Neural cell (in vitro differentiated cells): Measurements from ENCODE around the gene KIRREL3. TPM values are rescaled to one million over a fixed set of nuclear protein-coding genes. Genes with fewer than 3 reads are reported as not detected.
A peak's percentile ranks its signal among the peaks of the same experiment; 100 is the strongest.

Source experiments
- H2AFZ ChIP-seq: fragments of 200-600, 300-800 bp; sonication (generic), shearing (Covaris generic); 2 replicates; pipeline ENCODE4 v1.6.0; 2014; ENCODE audit warnings: low read depth, mild to moderate bottlenecking, antibody characterized with exemption, low read length, moderate library complexity
- H3F3A ChIP-seq: fragments of 200-600 bp; shearing (Covaris generic); 2 replicates; pipeline ENCODE4 v1.6.1; 2016; ENCODE audit warnings: mild to moderate bottlenecking, moderate library complexity, mixed read lengths, antibody characterized with exemption, low read length; ENCODE audit not compliant: insufficient read depth, poor library complexity, severe bottlenecking
- H3K27ac ChIP-seq: fragments of 200-600, 300-800 bp; sonication (generic), shearing (Covaris generic); 2 replicates; pipeline ENCODE4 v1.5.1; 2014; ENCODE audit warnings: mild to moderate bottlenecking, low read length, moderate library complexity
- H3K27me3 ChIP-seq: fragments of 300-800, 200-600 bp; sonication (generic), shearing (Covaris generic); 2 replicates; pipeline ENCODE4 v1.6.0; 2014; ENCODE audit warnings: mild to moderate bottlenecking, low read depth, low read length, moderate library complexity; ENCODE audit not compliant: insufficient read depth
- H3K36me3 ChIP-seq: fragments of 300-800, 200-600 bp; sonication (generic), shearing (Covaris generic); 2 replicates; pipeline ENCODE4 v1.5.1; 2014; ENCODE audit warnings: mild to moderate bottlenecking, antibody characterized with exemption, low read length, moderate library complexity; ENCODE audit not compliant: insufficient read depth
- H3K4me2 ChIP-seq: fragments of 300-800, 200-600 bp; sonication (generic), shearing (Covaris generic); 2 replicates; pipeline ENCODE4 v1.6.0; 2014; ENCODE audit warnings: mild to moderate bottlenecking, low read length
- H3K4me3 ChIP-seq: fragments of 300-800, 200-600 bp; sonication (generic), shearing (Covaris generic); 2 replicates; pipeline ENCODE4 v1.5.1; 2014; ENCODE audit warnings: mild to moderate bottlenecking, low read length, moderate library complexity
- H3K79me2 ChIP-seq: fragments of 200-600 bp; shearing (Covaris generic); replicated peaks from 2 replicates; pipeline ENCODE4 v1.6.0; 2014; ENCODE audit warnings: mild to moderate bottlenecking, low read length, moderate library complexity; ENCODE audit not compliant: insufficient read depth
- H3K9ac ChIP-seq: fragments of 300-800, 200-600 bp; sonication (generic), shearing (Covaris generic); 2 replicates; pipeline ENCODE4 v1.6.1; 2016; ENCODE audit warnings: mild to moderate bottlenecking, low read length, mixed read lengths
- H3K9me2 ChIP-seq: fragments of 200-600 bp; shearing (Covaris generic); 2 replicates; pipeline ENCODE4 v1.6.1; 2016; ENCODE audit warnings: mild to moderate bottlenecking, low read length, mixed read lengths; ENCODE audit not compliant: insufficient read depth
- H3K9me3 ChIP-seq: fragments of 200-600, 300-800 bp; sonication (generic), shearing (Covaris generic); 2 replicates; pipeline ENCODE4 v1.6.1; 2016; ENCODE audit warnings: mild to moderate bottlenecking, mixed run types, low read length, moderate library complexity, mixed read lengths
- H4K20me1 ChIP-seq: fragments of 200-600 bp; shearing (Covaris generic); 2 replicates; pipeline ENCODE4 v1.6.1; 2016; ENCODE audit warnings: mild to moderate bottlenecking, mixed run types; ENCODE audit not compliant: insufficient read depth
- CTCF ChIP-seq: fragments of 450-650 bp; IDR thresholded peaks from 2 replicates; pipeline ENCODE4 v1.5.1; 2014; ENCODE audit warnings: antibody characterized with exemption, mild to moderate bottlenecking, moderate library complexity; ENCODE audit not compliant: poor library complexity, severe bottlenecking
- EZH2 ChIP-seq: fragments of 200-600, 300-800 bp; shearing (Covaris generic), sonication (generic); IDR thresholded peaks from 2 replicates; pipeline ENCODE4 v1.6.1; 2014; ENCODE audit warnings: antibody characterized with exemption, low read length, borderline replicate concordance, mild to moderate bottlenecking; ENCODE audit not compliant: insufficient read depth, poor library complexity, severe bottlenecking
- MXI1 ChIP-seq: fragments of 450-650 bp; conservative IDR thresholded peaks from 2 replicates; pipeline ENCODE4 v1.6.1; 2014; ENCODE audit warnings: antibody characterized with exemption, mild to moderate bottlenecking; ENCODE audit not compliant: poor library complexity, severe bottlenecking
- POLR2AphosphoS5 ChIP-seq: IDR thresholded peaks from 2 replicates; pipeline ENCODE4 v1.6.1; 2012
- RAD21 ChIP-seq: fragments of 450-650 bp; conservative IDR thresholded peaks from 2 replicates; pipeline ENCODE4 v1.6.1; 2014; ENCODE audit warnings: antibody characterized with exemption, mild to moderate bottlenecking, moderate library complexity
- SMC3 ChIP-seq: fragments of 450-650 bp; conservative IDR thresholded peaks from 2 replicates; pipeline ENCODE4 v1.6.1; 2014; ENCODE audit warnings: antibody characterized with exemption, mild to moderate bottlenecking, moderate library complexity; ENCODE audit not compliant: poor library complexity
- TAF1 ChIP-seq: IDR thresholded peaks from 2 replicates; pipeline ENCODE4 v1.6.1; 2012; ENCODE audit warnings: low read depth
- polyA plus RNA-seq: library from polyadenylated mRNA; depleted of rRNA; stranded (reverse); fragments of >200 nt; gene quantifications from 2 replicates; pipeline ENCODE4 v1.2.3, GENCODE V29; 2014
- TF ChIP-seq, protein P1 (sequence below): IDR thresholded peaks from 2 replicates; pipeline ENCODE4 v1.6.1; 2012; ENCODE audit warnings: borderline replicate concordance

Gene KIRREL3
- polyA plus RNA-seq, 1 donor from 2014 or later: 23.8 TPM

DNA sequence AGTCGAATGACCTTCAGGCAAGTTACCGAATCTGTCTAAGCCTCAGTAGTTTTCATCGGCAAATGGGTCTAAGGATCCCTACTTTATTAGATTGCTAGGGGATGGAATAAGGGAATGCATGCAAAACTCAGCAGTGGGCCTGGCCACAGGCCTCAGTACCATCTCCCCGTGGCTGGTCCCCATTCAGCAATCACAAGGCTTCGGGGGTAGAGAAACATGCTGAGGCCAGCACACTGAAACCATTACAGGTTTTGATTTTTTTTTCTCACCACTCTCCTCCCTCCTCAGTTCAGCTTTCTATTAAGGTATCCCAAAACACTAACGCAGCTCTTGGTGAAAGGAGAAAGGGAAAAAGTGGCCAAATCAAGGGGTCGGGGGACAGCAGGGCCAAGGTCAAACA, 11.9 kb downstream of the KIRREL3 start:
- Histone ChIP-seq H2AFZ (no peak overlapping the region), H3K27me3 (no peaks in the 10 kb centered on the region), H3K4me3 (no peak overlapping the region), H3K9me3 (no peaks in the 10 kb centered on the region), H3K9ac (no peak overlapping the region), H3K27ac (no peak overlapping the region), H3K9me2 (no peaks in the 10 kb centered on the region), H4K20me1 (no peaks in the 10 kb centered on the region), H3K36me3 (no peaks in the 10 kb centered on the region), H3K79me2 (no peaks in the 10 kb centered on the region), H3K4me2 (no peak overlapping the region), H3F3A (no peaks in the 10 kb centered on the region)
- TF ChIP-seq CTCF (no peak), SMC3 (no peak), POLR2AphosphoS5 (no peak)

DNA sequence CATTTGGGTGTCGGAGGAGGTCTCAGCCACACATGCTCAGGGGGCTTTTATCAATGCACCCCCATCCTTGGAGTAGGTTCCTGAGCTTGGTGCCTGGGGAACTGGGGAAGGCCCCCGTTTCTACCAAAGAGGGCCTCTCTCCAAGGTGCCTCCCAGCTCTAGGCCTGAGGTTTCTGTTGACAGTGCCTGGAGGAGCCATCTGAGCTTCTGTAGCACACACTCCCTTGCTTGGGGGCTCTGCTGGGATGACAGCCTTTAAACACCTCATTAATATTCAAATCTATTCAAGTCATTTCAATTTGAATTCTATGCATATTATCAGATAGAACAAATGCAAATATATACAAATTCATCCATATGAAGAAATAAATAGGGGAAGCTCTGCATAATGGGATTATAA, 18.9 kb downstream of the KIRREL3 start:
- H4K20me1 ChIP-seq: no peaks in the 10 kb centered on the region
- H3K9me2 ChIP-seq: no peaks in the 10 kb centered on the region
- TF ChIP-seq CTCF (no peak), MXI1 (no peak), TAF1 (no peak), SMC3 (no peak), POLR2AphosphoS5 (no peak), EZH2 (no peak), RAD21 (no peak)
- TF ChIP-seq, protein P1, sequence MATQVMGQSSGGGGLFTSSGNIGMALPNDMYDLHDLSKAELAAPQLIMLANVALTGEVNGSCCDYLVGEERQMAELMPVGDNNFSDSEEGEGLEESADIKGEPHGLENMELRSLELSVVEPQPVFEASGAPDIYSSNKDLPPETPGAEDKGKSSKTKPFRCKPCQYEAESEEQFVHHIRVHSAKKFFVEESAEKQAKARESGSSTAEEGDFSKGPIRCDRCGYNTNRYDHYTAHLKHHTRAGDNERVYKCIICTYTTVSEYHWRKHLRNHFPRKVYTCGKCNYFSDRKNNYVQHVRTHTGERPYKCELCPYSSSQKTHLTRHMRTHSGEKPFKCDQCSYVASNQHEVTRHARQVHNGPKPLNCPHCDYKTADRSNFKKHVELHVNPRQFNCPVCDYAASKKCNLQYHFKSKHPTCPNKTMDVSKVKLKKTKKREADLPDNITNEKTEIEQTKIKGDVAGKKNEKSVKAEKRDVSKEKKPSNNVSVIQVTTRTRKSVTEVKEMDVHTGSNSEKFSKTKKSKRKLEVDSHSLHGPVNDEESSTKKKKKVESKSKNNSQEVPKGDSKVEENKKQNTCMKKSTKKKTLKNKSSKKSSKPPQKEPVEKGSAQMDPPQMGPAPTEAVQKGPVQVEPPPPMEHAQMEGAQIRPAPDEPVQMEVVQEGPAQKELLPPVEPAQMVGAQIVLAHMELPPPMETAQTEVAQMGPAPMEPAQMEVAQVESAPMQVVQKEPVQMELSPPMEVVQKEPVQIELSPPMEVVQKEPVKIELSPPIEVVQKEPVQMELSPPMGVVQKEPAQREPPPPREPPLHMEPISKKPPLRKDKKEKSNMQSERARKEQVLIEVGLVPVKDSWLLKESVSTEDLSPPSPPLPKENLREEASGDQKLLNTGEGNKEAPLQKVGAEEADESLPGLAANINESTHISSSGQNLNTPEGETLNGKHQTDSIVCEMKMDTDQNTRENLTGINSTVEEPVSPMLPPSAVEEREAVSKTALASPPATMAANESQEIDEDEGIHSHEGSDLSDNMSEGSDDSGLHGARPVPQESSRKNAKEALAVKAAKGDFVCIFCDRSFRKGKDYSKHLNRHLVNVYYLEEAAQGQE: no peak
- H3K9me3 ChIP-seq: no peaks in the 10 kb centered on the region
- H3K79me2 ChIP-seq: no peaks in the 10 kb centered on the region
- H2AFZ ChIP-seq: no peak overlapping the region
- H3K4me3 ChIP-seq: no peak overlapping the region
- no peak overlapping the region for H3K9ac ChIP-seq
- H3K36me3 ChIP-seq: no peaks in the 10 kb centered on the region
- H3F3A ChIP-seq: no peaks in the 10 kb centered on the region
- no peaks in the 10 kb centered on the region for H3K27me3 ChIP-seq
- H3K27ac ChIP-seq: peak overlapping the region; percentile 47
- no peak overlapping the region for H3K4me2 ChIP-seq
